WI38 (cell line): Measurements from ENCODE around the gene ACSBG1.

Experiments
- H3K4me3 ChIP-seq: 2 replicates; pipeline ENCODE4 v1.5.1; 2011; ENCODE audit warnings: low read depth, mild to moderate bottlenecking, control low read depth, low read length
- CTCF ChIP-seq: IDR thresholded peaks from 2 replicates; pipeline ENCODE4 v1.5.1; 2012; ENCODE audit warnings: low read depth, mild to moderate bottlenecking, control low read depth, low read length

The ACSBG1 gene

GRCh38 chr15:78140292-78140691 lies 94.1 kb downstream of the ACSBG1 start:
- H3K4me3 ChIP-seq = no peak overlapping the region
- no peak for TF ChIP-seq CTCF

- H3K4me3 ChIP-seq = no peak overlapping the region
- TF ChIP-seq CTCF = no peak
Observed at GRCh38 chr15:78139578-78139977, 94.8 kb downstream of the ACSBG1 start.

- TF ChIP-seq CTCF = no peak
- H3K4me3 ChIP-seq = no peak overlapping the region
Observed at GRCh38 chr15:78133801-78134200, 100.6 kb downstream of the ACSBG1 start.

- TF ChIP-seq CTCF = peak; percentile 54
- peak within 1 kb of the TSS; percentile 65 for H3K4me3 ChIP-seq
Observed at GRCh38 chr15:78131295-78132061, 102.9 kb downstream of the ACSBG1 start, which contains the start of gene CIB2. CIB2 (minus strand) TSS chr15:78131445; CDS start chr15:78131215, 230 bp downstream.

GRCh38 chr15:78130466-78131294 lies 103.7 kb downstream of the ACSBG1 start:
- peak overlapping the region; percentile 65; the same call in 1 of the 2 replicates for H3K4me3 ChIP-seq

GRCh38 chr15:78129751-78130287 lies 104.5 kb downstream of the ACSBG1 start:
- TF ChIP-seq CTCF = no peak
- no peak overlapping the region for H3K4me3 ChIP-seq

More at GRCh38 chr15:78130466-78131294, 103.7 kb downstream of the ACSBG1 start:
- no peak for TF ChIP-seq CTCF
